ENCODE results near the gene TCF4. TPM values are rescaled to one million over a fixed set of nuclear protein-coding genes. Genes with fewer than 3 reads are reported as not detected.
A peak's percentile ranks its signal among the peaks of the same experiment; 100 is the strongest.

TCF4 gene
- total and polyA plus RNA-seq, 2 experiments from 2014 or later = 77.7 to 89.2 TPM

DNA sequence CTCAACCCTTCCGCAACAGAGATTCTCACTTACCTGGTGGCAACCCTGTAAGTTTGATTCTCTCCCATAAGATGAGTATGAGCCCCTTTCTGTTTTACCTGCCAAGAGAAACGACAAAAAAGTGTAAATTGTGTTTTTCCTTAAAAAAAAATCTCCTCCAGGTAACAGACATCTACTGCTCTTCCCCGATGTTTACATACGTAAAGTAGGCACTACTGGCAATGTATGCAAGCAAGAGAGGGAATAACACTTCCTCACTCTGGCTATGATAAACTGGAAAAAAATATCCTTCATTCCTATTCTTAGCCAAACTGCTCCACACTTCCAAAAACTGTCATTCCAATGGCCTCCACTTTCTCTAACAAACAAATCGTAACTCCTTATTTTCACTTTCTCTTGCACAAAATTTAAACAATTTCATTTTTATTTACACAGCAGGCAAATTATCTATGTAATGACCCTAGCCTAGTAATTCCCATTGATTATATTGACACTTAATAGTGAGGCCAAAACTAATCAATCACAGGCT is 184.5 kb downstream of the TCF4 start (continued):
- TF ChIP-seq CTCF (conservative IDR thresholded peaks at IDR 0.05; ENCODE audit: low read depth in 2 of 2) (no peak), NANOG (IDR thresholded peaks at IDR 0.05; ENCODE audit: borderline replicate concordance) (no peak), ZNF114 (CRISPR knock-in tag; IDR thresholded peaks at IDR 0.05) (no peak), EZH2phosphoT487 (IDR thresholded peaks at IDR 0.05; ENCODE audit: unreplicated experiment) (no peak), POLR2AphosphoS5 (IDR thresholded peaks at IDR 0.05; ENCODE audit: low read depth) (no peak), JUNB (IDR thresholded peaks at IDR 0.05; ENCODE audit: unreplicated experiment) (no peak), ETS1 (IDR thresholded peaks at IDR 0.05) (no peak), REST (IDR thresholded peaks at IDR 0.05; ENCODE audit: unreplicated experiment) (no peak)

DNA sequence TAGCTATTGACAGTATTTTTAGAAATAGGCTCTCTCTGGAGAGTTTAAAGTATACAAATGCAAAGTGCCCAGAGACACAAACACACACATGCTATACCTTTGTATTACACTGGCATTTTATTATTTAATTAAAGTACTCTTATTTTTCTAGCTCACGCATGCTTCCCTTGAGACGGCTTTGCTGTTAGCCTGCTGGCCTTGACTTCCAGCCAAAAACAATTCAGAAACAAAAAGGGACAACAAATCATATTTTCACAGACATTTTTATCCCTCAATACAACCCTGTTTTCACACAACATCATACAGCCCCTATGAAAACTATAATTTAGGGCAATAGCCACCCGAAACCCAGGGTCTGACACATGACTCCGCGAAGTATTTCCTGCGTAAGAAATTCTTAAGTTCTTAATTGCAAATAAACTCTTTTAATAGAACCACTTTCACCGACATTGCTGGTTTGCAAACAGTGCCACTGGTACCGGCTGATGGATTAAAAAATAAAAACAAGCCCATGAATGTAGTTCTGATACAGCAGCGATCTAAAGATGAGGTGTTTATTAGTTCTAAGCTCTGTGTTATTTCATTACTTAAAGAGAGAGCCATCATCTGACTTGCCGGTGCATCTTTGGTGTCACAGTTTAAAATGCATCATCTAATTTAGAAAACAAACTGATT is 185.1 kb downstream of the TCF4 start:
- peak overlapping the region; percentile 46 for H3K27ac Mint-ChIP-seq
- TF ChIP-seq EZH2phosphoT487 (IDR thresholded peaks at IDR 0.05; ENCODE audit: unreplicated experiment) = no peak
- TF ChIP-seq CREB1 (CRISPR knock-in tag; IDR thresholded peaks at IDR 0.05; ENCODE audit: low read depth) = no peak
- H3K4me2 ChIP-seq = peak overlapping the region; percentile 20
- no peaks in the 10 kb centered on the region for H3K36me3 ChIP-seq (ENCODE audit: insufficient read depth)
- 0 out of 2 replicates have a peak overlapping the region, but pooled peaks have one; percentile 10 for H3K4me3 ChIP-seq
- peaks cover 82% of the 10 kb centered on the region for H3K4me1 ChIP-seq (ENCODE audit: insufficient read depth)
- H3K9me2 ChIP-seq (ENCODE audit: insufficient read depth) = no peaks in the 10 kb centered on the region
- ATAC-seq (no peak), DNase-seq (ENCODE audit: low spot score) (no peak)
- no peak overlapping the region for H2AFZ ChIP-seq
- H3K4me1 Mint-ChIP-seq = peaks cover 88% of the 10 kb centered on the region
- no peaks in the 10 kb centered on the region for H3F3A ChIP-seq (replicated peaks; ENCODE audit: low read depth)
- H4K20me1 ChIP-seq (replicated peaks; ENCODE audit: insufficient read depth) = no peaks in the 10 kb centered on the region
- no peaks in the 10 kb centered on the region for H3K9me3 Mint-ChIP-seq
- H3K4me3 Mint-ChIP-seq = 0 out of 3 replicates have a peak overlapping the region, but pooled peaks have one; percentile 20
- peaks cover 83% of the 10 kb centered on the region for H3K79me2 ChIP-seq (replicated peaks; ENCODE audit: insufficient read depth)
- no peaks in the 10 kb centered on the region for H3K36me3 Mint-ChIP-seq (ENCODE audit: low read depth)
- H3K27ac ChIP-seq (ENCODE audit: low read depth) = peak overlapping the region; percentile 80
- H3K27me3 ChIP-seq (ENCODE audit: insufficient read depth) = no peaks in the 10 kb centered on the region
- peaks cover 5% of the 10 kb centered on the region for H3K27me3 Mint-ChIP-seq (ENCODE audit: insufficient read depth, low read depth, poor library complexity)

Measured in GM23338 (cell line).